Bone marrow (tissue), 2 donors: ENCODE measurements around the gene ZDHHC3.
"Not testable (repeated sequence)": the region's sequence is repeated elsewhere in the genome, so short reads cannot be mapped to it uniquely, and the experiment has no call there.

ENCODE experiments used
- DNase-seq, 2 donors: peaks; one replicate each; lab custom pipeline; 2025; lab: John Stamatoyannopoulos, UW

The ZDHHC3 gene

DNA sequence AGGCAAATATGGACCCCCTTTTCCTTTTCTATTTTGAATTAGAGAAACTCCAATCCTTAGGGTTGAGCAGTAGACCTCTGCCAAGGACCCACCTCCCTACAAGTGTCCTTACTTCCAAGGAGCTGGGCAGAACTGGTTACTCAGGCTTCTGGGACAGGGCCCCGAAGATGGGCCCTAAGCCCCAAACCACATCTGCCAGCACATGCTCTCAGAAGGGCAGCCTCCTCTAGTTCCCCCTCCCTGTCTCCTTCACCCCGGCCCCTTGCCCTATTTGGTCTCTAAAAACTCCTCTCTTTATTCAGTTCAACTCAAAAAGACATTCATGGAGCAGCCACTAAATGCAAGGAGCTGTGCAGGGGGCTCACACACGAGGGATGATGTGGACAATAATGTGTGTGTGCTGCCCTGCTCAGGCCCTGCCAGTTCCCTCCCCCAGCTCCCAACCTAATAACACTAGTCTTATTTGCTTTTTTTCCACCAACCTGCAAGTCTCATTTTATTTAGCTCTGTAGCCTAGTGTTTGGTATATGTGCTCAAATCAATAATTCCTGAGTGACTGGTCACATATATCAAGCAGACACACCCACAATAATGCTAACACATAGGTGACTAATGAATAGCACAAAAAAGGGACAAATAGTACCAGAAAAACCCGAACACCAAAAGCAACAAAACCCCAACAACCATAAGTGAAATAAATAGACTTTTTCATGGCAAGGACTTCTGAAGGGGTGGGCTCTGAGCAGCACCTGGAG lies 12.2 kb downstream of the ZDHHC3 start:
- no peak for DNase-seq

DNA sequence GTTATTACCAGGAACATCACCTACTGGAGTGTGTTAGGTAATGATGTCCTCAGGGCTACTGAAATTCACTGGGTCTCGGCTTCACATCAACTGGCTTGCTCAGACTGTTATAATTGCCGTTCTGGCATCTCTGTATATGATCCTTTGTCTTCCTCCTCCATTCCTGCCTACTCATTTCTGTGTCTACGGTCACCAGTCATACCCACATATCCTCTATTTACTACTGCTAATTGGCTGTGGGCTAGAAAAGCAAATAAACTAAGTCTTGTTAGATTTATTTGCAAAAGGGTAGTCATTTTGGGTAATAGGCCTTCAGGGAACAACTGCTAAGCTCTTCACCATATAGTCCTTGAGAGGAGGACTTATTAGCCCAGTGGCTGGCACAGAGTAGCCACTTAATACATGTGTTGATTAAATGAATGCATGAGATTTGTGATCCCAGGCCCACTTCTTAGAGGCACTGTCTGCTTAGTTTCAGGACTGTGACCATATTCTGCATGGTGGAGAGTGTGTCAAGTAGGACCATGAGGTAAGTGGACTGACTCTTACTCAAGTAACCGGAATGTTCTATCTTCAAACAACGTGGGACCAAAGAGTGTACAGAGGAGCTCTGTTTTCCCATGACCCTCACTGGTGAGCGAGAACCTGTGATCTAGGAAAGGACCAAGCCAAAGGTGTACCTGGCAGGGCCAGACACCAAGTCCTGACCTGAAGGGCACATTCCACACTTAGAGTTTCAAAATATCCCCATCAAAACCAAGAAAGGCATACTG lies 13.2 kb downstream of the ZDHHC3 start:
- no peak for DNase-seq

DNA sequence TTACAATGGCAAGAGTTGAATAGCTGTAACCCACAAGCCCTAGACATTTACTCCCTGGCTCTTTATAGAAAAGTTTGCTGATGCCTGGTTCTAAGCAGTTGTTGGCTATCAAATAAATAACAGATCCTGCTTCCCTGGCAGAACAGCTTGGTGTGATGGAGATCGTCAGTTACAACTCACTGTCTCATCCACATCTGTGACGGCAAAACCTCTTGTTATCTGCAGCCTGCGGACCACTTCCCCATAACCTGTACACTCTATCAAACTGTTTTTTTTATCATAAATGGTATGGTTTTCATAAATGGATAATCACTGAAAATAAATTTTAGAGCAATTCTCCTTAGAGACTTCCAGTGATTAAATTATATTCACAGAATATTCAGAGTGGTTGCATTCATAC lies 14.1 kb downstream of the ZDHHC3 start:
- DNase-seq: no peak

DNA sequence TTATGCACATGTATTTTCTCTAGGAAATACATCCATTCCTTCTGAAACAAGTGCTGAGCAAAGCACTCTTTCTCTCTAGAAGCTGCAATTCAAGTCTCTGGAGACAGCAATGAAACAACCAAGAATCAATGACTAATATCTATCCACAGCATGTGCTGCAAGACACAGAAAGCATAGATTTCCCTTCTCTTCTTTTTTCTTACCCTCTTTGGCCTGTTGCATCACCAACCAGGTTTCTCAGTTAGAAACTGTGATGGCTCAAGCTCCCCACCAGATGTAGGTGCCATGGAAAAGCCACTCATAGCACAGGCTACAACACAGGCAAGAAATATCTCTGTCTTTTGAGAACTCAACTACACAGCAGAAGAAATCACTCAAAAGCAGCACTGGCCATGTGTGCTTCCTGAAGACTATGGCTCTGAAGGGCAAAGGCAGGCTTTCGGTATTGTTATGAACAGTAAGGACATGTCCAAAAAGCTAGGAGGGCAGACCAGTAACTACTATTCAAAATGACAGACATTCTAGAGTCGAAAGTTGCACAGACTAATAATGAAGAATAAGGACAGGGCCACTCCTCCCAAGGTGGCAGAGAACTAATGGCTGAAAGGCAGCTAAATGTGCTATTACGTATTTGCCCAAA lies 15.5 kb downstream of the ZDHHC3 start:
- DNase-seq: no peak

DNA sequence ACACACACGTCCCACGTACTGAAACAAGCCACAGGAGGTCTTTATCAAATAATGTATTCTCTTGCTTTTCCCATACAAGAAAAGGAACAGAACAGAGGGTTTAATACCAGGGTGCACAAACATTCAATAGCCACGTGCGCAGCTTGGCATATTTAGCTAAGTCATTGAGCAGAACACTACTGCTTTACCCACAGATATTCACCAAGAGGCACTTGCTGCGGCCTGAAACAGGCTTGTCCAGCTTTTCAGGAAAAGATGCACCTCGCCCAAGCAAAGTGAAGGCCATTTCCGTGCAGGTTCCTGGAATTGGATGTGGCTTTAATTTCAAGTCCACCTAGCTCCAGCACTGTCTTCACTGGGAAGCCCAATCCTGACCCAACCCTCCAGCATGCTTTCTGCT lies 17.6 kb downstream of the ZDHHC3 start:
- no peak for DNase-seq

DNA sequence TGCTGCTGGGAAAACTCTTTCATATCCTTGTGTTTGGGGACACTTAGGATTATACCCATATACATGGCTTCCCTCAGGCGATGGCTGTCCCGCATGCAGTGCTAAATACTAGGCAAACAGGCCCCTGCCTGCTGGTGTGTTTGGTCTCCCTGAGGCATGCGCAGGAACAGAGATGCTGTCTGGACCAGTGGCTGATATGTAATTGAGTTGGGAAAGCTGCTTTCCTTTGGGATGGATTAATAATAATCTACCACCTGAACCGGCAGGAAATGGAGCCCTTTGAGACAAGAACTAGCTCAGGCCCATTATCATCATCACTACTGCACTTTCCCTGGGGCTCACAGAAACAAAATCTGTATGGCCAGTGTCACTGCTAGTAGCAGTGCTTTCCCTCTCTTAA lies 18.0 kb downstream of the ZDHHC3 start:
- no peak for DNase-seq

DNA sequence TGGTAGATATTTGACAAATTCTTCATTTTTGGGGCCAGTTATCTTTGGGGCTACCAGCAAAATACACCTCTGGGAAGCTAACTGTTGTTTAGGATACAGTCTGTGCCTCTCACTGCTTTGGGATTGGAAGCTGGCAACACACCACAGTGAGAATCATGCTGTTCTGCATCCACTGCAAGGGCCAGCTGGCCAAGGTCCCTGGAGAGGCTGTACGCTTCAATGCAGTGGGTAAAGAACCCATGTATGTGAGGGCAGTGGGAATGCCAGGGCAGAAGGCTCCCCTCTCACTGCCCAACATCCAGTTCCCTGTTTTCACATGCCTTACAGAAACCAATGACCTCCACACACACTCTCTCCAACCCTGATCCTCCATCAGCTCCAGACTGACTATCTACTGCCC lies 20.1 kb downstream of the ZDHHC3 start:
- no peak for DNase-seq

DNA sequence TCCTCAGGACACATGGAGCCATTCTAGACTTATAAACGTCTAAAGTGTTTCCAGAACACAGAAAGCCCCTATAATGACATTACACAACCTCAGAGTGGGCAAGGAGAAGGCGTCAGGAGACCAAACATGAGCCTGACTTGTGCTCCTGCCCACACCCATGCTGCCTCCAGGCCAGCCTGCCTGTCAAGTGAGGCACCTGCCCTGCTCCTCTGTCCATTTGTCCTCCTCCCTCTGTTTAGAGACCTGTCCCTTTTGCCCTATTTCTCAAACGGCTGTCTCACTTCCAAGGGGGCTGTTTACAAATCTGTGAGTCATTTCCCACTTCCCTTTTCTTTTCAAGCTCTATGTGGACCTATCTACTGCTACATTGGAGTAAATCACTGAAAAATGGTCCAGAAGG lies 21.0 kb downstream of the ZDHHC3 start:
- peak; percentile 34 to 44 for DNase-seq

DNA sequence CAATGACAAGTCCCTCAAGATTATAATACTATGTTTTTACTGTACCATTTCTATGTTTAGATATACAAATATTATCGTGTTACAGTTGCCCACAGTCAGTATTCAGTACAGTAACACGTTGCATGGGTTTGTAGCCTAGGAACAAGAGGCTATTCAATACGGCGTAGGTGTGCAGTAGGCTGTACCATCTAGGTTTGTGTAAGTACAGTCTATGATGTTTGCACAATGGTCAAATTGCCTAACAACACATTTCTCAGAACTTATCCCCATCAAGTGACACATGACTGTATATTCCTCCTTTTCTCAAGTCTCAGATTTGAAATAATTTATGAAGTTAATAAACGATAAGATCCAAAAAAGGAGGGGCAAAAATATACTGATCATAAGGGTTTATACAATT lies 21.7 kb downstream of the ZDHHC3 start:
- no peak for DNase-seq

DNA sequence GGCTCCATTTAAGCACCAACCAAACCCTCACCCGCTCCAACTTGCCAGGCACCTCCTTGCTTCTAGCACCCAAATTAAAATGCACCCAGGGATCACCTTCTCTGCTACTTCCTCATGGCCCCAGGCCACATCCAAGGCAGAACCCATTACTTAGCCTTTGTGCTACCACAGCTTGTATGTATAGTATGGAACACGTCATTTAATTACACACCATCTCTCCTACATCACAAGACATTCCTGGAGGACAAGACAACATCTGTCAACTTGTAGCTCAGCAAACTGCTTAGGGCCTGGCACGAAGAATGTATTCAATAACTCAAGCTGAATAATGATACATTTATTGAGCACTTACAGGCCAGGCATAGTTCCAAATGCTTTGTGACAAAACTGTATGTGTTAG lies 23.3 kb downstream of the ZDHHC3 start:
- DNase-seq: no peak

DNA sequence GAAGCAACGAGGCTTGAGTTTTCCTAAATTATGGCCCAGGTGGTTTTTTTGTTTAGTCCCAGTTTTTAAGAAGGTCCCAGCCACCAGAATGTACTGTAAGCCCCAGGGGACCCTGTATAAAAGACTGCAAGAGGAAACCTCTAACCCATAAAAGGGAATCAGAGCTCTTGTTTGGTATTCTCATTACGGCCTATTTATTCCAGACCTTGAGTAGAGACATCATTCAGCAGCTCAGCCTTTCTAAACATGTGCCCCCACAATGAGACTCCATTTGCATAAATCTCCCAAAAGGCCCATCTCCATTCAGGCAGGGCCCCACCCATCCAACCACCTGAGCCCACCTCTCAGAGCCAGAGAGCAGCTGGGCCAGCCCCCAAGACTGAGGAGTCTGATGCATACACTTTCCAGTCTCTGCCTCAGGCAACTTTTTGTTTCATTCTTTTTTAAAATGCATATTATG lies 25.7 kb downstream of the ZDHHC3 start:
- no peak for DNase-seq

DNA sequence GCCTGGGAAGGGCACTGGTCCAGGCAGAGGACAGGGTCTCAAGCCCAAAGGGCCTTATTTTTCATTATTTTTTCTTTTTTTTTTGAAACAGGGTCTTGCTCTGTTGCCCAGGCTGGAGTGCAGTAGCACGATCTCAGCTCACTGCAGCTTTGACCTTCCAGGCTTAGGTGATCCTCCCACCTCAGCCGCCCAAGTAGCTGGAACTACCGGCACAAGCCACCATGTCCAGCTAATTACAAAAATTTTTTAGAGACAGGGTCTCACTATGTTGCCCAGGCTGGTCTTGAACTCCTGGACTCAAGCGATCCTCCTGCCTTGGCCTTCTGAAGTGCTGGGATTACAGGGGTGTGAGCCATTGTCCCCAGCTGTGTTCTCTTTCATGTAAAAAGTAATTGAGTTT lies 26.2 kb downstream of the ZDHHC3 start:
- DNase-seq: not testable (repeated sequence)

DNA sequence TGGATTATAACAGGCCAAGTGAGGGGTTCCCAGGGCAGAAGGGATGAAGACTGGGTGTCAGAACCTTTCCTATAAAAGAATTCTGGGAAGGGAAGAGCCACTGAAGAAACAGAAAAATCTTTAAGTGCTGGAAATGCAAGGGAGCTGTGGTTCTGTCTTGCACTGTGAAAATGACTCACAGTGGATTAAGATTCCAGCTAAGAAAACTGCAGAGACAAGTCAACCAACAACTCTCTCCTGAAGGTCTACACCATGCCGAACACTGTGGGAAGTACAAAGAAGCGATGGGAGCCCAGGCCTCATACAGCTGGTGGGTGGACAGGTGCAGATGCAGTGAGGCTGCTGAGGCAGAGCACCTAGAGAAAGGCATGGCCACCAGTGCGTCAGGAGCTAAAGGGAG lies 27.7 kb downstream of the ZDHHC3 start:
- no peak for DNase-seq

DNA sequence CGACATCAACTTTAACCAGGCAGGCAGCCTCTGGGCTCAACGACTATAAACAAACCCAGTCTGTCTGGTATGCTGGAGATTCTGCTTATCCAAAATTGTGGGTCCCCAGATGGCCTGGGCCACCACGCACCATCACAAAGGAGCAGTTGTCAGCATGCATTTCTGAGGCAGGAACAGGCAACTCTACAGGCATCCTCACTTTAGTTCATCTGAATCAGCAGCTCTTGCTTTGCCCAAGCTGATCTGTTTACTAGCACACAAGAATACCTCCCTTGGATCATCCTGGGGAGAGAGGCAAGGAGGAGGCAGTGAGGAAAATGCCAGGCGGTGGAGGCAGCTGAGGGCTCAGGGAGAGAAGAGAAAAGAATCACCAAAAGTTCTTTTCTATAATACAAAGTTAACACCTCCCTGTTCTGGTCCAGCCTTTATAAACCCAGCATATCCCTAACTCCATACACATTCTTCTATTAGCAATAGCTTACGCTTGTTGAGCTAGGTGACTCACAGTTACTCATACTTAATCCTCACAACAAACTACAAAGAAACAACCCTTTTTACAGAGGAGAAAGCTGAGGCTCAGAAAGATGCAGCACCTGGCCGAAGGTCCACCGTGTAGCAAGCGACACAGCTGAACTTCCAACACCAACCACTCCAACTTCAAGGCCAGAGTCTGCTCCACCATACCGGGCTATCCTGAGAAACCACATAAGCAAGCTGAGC lies 33.6 kb downstream of the ZDHHC3 start:
- DNase-seq: no peak

DNA sequence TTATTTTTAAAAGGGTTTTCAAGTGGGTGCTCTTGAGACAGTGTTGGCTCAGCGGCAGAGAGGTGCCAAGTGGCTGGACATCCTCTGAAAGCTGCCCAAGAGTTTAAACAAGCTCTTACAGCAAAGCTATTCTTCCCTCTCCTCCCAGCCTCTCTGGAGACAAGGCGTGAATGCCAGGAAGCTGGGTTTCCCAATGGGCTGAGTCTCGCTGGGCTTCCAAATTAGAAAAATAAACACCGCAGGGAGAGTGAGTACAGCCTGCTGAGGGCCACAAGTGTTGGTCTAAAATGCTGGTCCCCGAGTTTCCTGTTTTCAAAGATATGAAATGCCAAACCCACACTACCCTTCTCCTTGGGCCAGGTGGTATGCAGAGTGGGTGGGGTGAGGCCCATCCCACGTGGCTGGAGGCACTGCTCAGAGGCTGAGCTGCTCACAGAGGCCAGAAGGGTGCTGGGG lies 36.4 kb downstream of the ZDHHC3 start:
- DNase-seq: no peak

DNA sequence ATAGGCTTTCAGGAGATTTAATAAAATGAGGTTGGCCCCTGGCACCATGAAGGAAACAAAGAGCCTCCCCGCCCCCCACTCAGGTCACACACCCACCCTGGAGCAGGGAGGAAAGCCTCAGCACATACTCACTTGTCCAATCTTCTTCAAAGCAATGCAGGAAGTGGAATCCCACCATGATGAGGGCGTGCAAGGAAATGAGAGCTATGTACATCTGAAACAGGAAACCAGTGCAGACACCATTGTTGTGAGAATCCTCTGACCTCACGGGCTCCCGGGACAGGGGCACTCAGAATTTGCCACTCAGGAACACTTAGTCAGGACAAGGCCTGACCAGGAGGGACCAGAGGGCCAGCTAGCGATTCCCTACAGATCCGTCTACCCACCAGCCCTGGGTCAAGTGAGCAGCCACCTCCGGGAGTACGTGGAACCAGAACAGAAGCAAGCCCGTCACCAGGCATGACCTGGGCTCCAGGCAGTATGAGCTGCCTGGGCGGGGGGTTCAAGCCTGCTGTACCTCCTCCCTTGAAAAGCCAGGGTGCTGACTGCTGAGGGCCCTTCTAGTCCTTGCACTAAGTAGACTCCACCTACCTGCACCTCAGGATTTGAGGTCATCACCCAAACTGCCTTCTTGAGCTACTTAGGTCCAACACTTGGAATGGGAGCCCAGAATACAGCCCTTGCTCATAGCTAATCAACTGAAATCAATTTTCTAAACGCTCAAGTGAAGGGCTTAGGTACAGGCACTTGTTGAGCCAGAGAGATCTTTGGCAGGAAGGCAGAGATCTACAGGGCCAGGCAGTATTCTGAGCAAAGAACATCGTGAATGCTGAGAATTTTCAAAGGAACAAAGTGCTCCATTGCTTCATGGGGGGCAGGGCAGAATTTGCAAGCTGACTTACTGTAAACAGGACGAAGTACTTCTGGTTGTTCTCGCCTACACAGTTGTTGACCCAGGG lies 42.7 kb downstream of the ZDHHC3 start:
- DNase-seq: no peak

DNA sequence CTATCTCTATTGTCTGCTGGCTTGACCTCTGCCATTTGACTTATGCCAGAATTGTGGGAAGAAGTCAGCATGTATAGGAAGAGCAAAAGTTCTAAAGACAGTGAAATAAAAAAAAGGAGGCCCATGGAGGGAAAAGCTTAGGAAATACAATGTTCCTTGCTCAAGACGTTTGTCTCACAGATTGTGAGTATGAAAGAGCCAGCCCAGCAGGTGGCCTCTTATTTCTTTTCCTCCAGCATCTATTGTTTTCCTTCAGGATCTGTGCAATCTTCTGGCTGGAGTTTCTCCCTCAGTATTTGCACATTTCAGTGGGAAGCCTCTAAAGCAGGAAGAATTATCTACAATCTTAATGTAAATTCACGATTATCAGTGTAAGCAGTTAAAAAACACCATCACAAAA lies 43.7 kb downstream of the ZDHHC3 start:
- no peak for DNase-seq

DNA sequence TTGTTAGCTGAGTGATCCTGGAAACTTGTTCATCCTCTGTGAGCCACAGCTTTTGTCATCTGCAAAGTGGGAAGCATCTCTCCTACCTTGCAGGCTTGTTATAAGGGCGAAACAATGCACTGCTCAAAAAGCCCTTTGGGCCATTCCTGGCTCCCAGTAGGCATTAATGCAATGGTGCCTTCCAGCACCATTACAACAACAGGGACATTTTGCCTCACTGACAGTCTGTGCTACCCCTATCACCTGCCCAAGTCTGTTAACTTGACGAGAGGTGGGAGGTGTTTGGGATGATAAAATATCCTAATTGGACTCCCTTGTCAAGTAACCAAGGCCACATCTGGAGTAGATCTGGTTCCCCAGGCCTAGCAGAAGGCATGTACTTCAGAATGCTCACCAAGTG lies 44.2 kb downstream of the ZDHHC3 start:
- DNase-seq: no peak

DNA sequence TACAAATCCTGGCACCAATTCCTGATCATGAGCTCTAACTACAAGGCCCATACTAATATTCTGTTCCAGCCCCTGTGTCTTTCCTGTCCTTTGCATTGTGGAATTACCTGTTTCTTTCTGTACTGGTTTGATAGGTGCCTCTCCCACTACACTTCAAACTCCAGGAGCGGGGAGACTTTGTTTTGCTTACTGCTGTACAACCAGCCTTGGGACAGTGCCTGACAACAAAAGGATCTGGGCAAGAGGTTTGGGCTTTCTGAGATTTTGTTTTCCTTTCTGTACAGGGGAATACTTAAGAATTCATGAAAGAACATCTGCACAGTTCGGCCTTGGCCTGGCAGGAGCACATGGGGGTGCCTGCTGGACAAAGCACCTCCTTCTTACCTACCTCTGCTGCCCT lies 45.1 kb downstream of the ZDHHC3 start:
- DNase-seq: no peak

DNA sequence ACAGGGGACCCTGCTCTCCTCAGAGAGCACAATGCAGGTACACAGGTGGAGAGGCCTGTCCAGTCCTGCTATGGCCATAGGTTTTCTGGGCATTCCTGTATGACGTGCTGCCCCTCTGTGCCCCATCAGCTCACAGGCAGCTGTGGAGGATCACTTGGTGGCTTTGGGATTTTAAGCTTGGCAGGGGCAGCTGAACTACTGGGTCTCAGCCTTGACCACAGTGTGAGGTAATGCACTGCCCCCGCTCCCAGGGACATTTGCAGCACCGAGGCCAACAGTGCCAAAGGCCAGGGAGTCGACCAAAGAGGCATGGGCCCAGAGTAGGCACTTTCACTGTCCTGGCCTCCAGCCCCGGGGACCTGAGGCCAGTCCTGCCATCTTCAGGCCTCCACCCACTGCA lies 46.2 kb downstream of the ZDHHC3 start:
- no peak for DNase-seq

DNA sequence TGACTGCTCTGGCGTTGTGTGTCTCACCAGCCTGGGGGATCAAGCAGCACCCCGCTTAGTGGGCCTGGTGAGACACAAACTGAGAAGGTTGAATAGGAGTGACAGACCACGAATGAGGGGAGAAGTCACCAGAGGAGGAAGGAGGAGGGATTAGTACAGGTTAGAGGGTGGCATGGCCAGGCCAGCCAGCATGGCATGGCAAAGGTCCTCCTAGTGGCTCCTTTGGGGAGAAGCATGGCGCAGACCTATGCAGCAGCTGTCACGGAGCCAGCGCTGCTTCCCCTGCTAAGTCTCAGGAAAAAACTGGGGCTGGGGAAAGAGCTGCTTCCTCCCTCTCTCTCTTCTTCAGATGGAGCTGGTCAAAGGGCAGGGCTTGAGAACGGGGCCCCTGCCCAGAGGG lies 48.6 kb downstream of the ZDHHC3 start:
- no peak for DNase-seq
